Measurements from ENCODE around the gene ASRGL1. TPM values are rescaled to one million over a fixed set of nuclear protein-coding genes. Genes with fewer than 3 reads are reported as not detected.

The ASRGL1 gene
- total and polyA plus RNA-seq, 4 donors, result 3.7 to 15.2 (median 8.1) TPM

- Histone ChIP-seq H3K4me3 (ENCODE audit: low read depth in 1 of 3, low read length in 3 of 3) (no peak overlapping the region), H3K27ac (ENCODE audit: low read depth in 1 of 2, low read length in 2 of 2) (no peak overlapping the region), H3K4me1 (ENCODE audit: control insufficient read depth in 4 of 4, insufficient read depth in 4 of 4, low read length in 3 of 4) (no peaks in the 10 kb centered on the region), H3K27me3 (ENCODE audit: control insufficient read depth in 4 of 4, insufficient read depth in 4 of 4, low read length in 3 of 4) (no peaks in the 10 kb centered on the region), H3K9me3 (ENCODE audit: control insufficient read depth in 4 of 4, low read length in 3 of 4) (no peaks in the 10 kb centered on the region), H3K9ac (ENCODE audit: low read depth in 1 of 2, low read length in 2 of 2) (no peak overlapping the region), H3K36me3 (ENCODE audit: control insufficient read depth in 4 of 4, insufficient read depth in 3 of 4, low read depth in 1 of 4, low read length in 3 of 4) (no peaks in the 10 kb centered on the region)
- no peak for DNase-seq (ENCODE audit: low spot score)
- 92% methylated on average over 1 of the region's 1 CpG for WGBS
- TF ChIP-seq HNF4G (IDR thresholded peaks at IDR 0.05) (no peak), HNF4A (conservative IDR thresholded peaks at IDR 0.05) (no peak), FOXA1 (IDR thresholded peaks at IDR 0.05) (no peak), JUND (IDR thresholded peaks at IDR 0.05) (no peak), MAX (IDR thresholded peaks at IDR 0.05) (no peak), RAD21 (IDR thresholded peaks at IDR 0.05) (no peak), RXRA (IDR thresholded peaks at IDR 0.05) (no peak), NR2F2 (IDR thresholded peaks at IDR 0.05) (no peak), TAF1 (conservative IDR thresholded peaks at IDR 0.05) (no peak), FOXA2 (IDR thresholded peaks at IDR 0.05) (no peak), EGR1 (IDR thresholded peaks at IDR 0.05; ENCODE audit: low read depth in 2 of 2) (no peak), SP1 (IDR thresholded peaks at IDR 0.05) (no peak), YY1 (IDR thresholded peaks at IDR 0.05) (no peak)
- TF ChIP-seq, protein P1, sequence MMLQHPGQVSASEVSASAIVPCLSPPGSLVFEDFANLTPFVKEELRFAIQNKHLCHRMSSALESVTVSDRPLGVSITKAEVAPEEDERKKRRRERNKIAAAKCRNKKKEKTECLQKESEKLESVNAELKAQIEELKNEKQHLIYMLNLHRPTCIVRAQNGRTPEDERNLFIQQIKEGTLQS (IDR thresholded peaks at IDR 0.05), result no peak
- TF ChIP-seq, protein P2, sequence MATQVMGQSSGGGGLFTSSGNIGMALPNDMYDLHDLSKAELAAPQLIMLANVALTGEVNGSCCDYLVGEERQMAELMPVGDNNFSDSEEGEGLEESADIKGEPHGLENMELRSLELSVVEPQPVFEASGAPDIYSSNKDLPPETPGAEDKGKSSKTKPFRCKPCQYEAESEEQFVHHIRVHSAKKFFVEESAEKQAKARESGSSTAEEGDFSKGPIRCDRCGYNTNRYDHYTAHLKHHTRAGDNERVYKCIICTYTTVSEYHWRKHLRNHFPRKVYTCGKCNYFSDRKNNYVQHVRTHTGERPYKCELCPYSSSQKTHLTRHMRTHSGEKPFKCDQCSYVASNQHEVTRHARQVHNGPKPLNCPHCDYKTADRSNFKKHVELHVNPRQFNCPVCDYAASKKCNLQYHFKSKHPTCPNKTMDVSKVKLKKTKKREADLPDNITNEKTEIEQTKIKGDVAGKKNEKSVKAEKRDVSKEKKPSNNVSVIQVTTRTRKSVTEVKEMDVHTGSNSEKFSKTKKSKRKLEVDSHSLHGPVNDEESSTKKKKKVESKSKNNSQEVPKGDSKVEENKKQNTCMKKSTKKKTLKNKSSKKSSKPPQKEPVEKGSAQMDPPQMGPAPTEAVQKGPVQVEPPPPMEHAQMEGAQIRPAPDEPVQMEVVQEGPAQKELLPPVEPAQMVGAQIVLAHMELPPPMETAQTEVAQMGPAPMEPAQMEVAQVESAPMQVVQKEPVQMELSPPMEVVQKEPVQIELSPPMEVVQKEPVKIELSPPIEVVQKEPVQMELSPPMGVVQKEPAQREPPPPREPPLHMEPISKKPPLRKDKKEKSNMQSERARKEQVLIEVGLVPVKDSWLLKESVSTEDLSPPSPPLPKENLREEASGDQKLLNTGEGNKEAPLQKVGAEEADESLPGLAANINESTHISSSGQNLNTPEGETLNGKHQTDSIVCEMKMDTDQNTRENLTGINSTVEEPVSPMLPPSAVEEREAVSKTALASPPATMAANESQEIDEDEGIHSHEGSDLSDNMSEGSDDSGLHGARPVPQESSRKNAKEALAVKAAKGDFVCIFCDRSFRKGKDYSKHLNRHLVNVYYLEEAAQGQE (IDR thresholded peaks at IDR 0.05), result no peak
These were observed 22.2 kb downstream of the ASRGL1 start for GRCh38 chr11:62359475-62359874.

DNA sequence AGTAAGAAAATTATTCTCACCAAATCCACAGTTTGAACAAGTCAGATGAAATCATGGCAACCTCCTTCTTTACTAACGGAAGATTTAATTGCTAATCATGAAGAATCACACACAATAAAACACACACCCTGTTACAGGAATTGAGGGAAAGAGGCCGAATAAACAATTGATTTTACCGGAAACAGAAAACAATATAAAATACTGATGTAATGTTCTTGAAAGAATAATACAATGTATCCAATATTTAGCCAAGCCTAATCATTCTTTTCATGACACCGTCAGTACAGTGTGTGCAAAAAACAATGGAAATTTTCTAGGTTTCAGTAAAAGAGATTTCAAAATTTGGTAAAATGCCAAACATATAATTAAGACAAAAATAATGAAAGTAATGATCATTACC, 23.4 kb downstream of the ASRGL1 start:
- DNase-seq (ENCODE audit: low spot score), result no peak
- Histone ChIP-seq H3K27ac (ENCODE audit: low read depth in 1 of 2, low read length in 2 of 2) (no peak overlapping the region), H3K27me3 (ENCODE audit: control insufficient read depth in 4 of 4, insufficient read depth in 4 of 4, low read length in 3 of 4) (no peaks in the 10 kb centered on the region), H3K4me3 (ENCODE audit: low read depth in 1 of 3, low read length in 3 of 3) (no peak overlapping the region), H3K9me3 (ENCODE audit: control insufficient read depth in 4 of 4, low read length in 3 of 4) (no peaks in the 10 kb centered on the region), H3K9ac (ENCODE audit: low read depth in 1 of 2, low read length in 2 of 2) (no peak overlapping the region), H3K36me3 (ENCODE audit: control insufficient read depth in 4 of 4, insufficient read depth in 3 of 4, low read depth in 1 of 4, low read length in 3 of 4) (no peaks in the 10 kb centered on the region), H3K4me1 (ENCODE audit: control insufficient read depth in 4 of 4, insufficient read depth in 4 of 4, low read length in 3 of 4) (no peaks in the 10 kb centered on the region)
- TF ChIP-seq EGR1 (IDR thresholded peaks at IDR 0.05; ENCODE audit: low read depth in 2 of 2) (no peak), SP1 (IDR thresholded peaks at IDR 0.05) (no peak), FOXA1 (IDR thresholded peaks at IDR 0.05) (no peak), RAD21 (IDR thresholded peaks at IDR 0.05) (no peak), JUND (IDR thresholded peaks at IDR 0.05) (no peak), HNF4G (IDR thresholded peaks at IDR 0.05) (no peak), HNF4A (conservative IDR thresholded peaks at IDR 0.05) (no peak), NR2F2 (IDR thresholded peaks at IDR 0.05) (no peak), GABPA (IDR thresholded peaks at IDR 0.05 in 1 of 2, conservative IDR thresholded peaks at IDR 0.05 in 1 of 2) (no peak), YY1 (IDR thresholded peaks at IDR 0.05) (no peak)
- TF ChIP-seq, protein P3, sequence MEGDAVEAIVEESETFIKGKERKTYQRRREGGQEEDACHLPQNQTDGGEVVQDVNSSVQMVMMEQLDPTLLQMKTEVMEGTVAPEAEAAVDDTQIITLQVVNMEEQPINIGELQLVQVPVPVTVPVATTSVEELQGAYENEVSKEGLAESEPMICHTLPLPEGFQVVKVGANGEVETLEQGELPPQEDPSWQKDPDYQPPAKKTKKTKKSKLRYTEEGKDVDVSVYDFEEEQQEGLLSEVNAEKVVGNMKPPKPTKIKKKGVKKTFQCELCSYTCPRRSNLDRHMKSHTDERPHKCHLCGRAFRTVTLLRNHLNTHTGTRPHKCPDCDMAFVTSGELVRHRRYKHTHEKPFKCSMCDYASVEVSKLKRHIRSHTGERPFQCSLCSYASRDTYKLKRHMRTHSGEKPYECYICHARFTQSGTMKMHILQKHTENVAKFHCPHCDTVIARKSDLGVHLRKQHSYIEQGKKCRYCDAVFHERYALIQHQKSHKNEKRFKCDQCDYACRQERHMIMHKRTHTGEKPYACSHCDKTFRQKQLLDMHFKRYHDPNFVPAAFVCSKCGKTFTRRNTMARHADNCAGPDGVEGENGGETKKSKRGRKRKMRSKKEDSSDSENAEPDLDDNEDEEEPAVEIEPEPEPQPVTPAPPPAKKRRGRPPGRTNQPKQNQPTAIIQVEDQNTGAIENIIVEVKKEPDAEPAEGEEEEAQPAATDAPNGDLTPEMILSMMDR (IDR thresholded peaks at IDR 0.05; ENCODE audit: low read depth, low read length, missing input control), result no peak
- TF ChIP-seq, protein P4, sequence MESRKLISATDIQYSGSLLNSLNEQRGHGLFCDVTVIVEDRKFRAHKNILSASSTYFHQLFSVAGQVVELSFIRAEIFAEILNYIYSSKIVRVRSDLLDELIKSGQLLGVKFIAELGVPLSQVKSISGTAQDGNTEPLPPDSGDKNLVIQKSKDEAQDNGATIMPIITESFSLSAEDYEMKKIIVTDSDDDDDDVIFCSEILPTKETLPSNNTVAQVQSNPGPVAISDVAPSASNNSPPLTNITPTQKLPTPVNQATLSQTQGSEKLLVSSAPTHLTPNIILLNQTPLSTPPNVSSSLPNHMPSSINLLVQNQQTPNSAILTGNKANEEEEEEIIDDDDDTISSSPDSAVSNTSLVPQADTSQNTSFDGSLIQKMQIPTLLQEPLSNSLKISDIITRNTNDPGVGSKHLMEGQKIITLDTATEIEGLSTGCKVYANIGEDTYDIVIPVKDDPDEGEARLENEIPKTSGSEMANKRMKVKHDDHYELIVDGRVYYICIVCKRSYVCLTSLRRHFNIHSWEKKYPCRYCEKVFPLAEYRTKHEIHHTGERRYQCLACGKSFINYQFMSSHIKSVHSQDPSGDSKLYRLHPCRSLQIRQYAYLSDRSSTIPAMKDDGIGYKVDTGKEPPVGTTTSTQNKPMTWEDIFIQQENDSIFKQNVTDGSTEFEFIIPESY (IDR thresholded peaks at IDR 0.05), result no peak
- TF ChIP-seq, protein P1 (IDR thresholded peaks at IDR 0.05), result no peak
- TF ChIP-seq, protein P2 (IDR thresholded peaks at IDR 0.05), result no peak
- 79% methylated on average over 4 of the region's 4 CpGs for WGBS
